Panc1 (cell line): ENCODE measurements around the gene UPB1.

Experiments
- POLR2AphosphoS5 ChIP-seq: IDR thresholded peaks from 2 replicates; pipeline ENCODE4 v1.6.1; 2012; ENCODE audit warnings: mild to moderate bottlenecking, low read depth, low read length, moderate library complexity
- SIN3A ChIP-seq: IDR thresholded peaks from 2 replicates; pipeline ENCODE4 v1.6.1; 2012; ENCODE audit warnings: low read depth, mild to moderate bottlenecking, low read length, moderate library complexity, borderline replicate concordance; ENCODE audit not compliant: insufficient read depth
- TCF7L2 ChIP-seq: IDR thresholded peaks from 2 replicates; pipeline ENCODE4 v1.6.1; 2011; ENCODE audit warnings: mild to moderate bottlenecking, low read depth, low read length, inconsistent platforms
- TF ChIP-seq, protein P1 (sequence below): fragments of 450-650 bp; IDR thresholded peaks from 2 replicates; pipeline ENCODE4 v1.5.1; 2017; ENCODE audit warnings: mild to moderate bottlenecking
- TF ChIP-seq, protein P2 (sequence below), 2 experiments: IDR thresholded peaks; 2 replicates each; pipeline ENCODE4 v1.6.1; 2011 to 2012; ENCODE audit warnings: low read depth in 2 of 2, control low read depth in 1 of 2, low read length in 1 of 2, mild to moderate bottlenecking in 1 of 2, moderate library complexity in 1 of 2; ENCODE audit not compliant: insufficient read depth in 1 of 2

- TF ChIP-seq, protein P1, sequence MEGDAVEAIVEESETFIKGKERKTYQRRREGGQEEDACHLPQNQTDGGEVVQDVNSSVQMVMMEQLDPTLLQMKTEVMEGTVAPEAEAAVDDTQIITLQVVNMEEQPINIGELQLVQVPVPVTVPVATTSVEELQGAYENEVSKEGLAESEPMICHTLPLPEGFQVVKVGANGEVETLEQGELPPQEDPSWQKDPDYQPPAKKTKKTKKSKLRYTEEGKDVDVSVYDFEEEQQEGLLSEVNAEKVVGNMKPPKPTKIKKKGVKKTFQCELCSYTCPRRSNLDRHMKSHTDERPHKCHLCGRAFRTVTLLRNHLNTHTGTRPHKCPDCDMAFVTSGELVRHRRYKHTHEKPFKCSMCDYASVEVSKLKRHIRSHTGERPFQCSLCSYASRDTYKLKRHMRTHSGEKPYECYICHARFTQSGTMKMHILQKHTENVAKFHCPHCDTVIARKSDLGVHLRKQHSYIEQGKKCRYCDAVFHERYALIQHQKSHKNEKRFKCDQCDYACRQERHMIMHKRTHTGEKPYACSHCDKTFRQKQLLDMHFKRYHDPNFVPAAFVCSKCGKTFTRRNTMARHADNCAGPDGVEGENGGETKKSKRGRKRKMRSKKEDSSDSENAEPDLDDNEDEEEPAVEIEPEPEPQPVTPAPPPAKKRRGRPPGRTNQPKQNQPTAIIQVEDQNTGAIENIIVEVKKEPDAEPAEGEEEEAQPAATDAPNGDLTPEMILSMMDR: no peak
- TF ChIP-seq, protein P2, sequence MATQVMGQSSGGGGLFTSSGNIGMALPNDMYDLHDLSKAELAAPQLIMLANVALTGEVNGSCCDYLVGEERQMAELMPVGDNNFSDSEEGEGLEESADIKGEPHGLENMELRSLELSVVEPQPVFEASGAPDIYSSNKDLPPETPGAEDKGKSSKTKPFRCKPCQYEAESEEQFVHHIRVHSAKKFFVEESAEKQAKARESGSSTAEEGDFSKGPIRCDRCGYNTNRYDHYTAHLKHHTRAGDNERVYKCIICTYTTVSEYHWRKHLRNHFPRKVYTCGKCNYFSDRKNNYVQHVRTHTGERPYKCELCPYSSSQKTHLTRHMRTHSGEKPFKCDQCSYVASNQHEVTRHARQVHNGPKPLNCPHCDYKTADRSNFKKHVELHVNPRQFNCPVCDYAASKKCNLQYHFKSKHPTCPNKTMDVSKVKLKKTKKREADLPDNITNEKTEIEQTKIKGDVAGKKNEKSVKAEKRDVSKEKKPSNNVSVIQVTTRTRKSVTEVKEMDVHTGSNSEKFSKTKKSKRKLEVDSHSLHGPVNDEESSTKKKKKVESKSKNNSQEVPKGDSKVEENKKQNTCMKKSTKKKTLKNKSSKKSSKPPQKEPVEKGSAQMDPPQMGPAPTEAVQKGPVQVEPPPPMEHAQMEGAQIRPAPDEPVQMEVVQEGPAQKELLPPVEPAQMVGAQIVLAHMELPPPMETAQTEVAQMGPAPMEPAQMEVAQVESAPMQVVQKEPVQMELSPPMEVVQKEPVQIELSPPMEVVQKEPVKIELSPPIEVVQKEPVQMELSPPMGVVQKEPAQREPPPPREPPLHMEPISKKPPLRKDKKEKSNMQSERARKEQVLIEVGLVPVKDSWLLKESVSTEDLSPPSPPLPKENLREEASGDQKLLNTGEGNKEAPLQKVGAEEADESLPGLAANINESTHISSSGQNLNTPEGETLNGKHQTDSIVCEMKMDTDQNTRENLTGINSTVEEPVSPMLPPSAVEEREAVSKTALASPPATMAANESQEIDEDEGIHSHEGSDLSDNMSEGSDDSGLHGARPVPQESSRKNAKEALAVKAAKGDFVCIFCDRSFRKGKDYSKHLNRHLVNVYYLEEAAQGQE (IDR thresholded peaks at IDR 0.05; ENCODE audit: insufficient read depth in 1 of 2, low read depth in 2 of 2, low read length in 1 of 2): no peak
- TF ChIP-seq POLR2AphosphoS5: no peak
- TF ChIP-seq SIN3A: no peak
- no peak for TF ChIP-seq TCF7L2
These were observed 28.3 kb upstream of the UPB1 start for GRCh38 chr22:24466716-24467328.
